AG09309 (cell line): ENCODE results near the gene THSD4.

Experiments used
- DNase-seq: peaks from one replicate; pipeline ENCODE4 v3.0.0-alpha.2; 2010; ENCODE audit warnings: low read depth
- H3K4me3 ChIP-seq: 2 replicates; pipeline ENCODE4 v1.5.1; 2011; ENCODE audit warnings: mild to moderate bottlenecking, low read depth, low read length, moderate library complexity; ENCODE audit not compliant: control insufficient read depth
- CTCF ChIP-seq: IDR thresholded peaks from 2 replicates; pipeline ENCODE4 v1.5.1; 2011; ENCODE audit warnings: mild to moderate bottlenecking, low read depth, low read length, inconsistent platforms; ENCODE audit not compliant: insufficient read depth, control insufficient read depth; ENCODE audit errors: missing control alignments

The THSD4 gene

GRCh38 chr15:71565631-71566160 lies 450.4 kb downstream of the THSD4 start:
- no peak overlapping the region for H3K4me3 ChIP-seq
- no peak for DNase-seq
- no peak for TF ChIP-seq CTCF

GRCh38 chr15:71566226-71566625 lies 451.0 kb downstream of the THSD4 start:
- no peak for DNase-seq
- no peak for TF ChIP-seq CTCF
- no peak overlapping the region for H3K4me3 ChIP-seq

DNA sequence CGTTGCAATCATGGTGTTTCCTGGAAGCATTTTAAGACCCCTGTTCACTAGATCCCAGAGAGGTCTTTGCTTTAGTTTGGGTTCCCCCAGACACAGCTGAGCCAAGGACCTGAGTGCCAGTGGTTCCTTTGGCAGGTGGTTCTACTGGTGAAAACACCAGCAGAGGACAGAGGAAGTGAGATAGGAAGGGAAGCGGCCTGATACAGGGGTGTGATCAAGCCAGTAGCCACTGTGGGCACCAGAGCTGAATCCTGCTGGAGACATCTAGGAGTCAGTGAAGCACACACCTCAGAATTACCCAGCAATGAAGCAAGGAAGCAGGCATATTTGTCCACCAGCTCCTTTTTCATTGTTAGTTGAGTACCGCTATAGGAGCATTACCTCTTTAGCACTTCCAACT lies 451.9 kb downstream of the THSD4 start:
- TF ChIP-seq CTCF: no peak
- H3K4me3 ChIP-seq: no peak overlapping the region
- no peak for DNase-seq

GRCh38 chr15:71568227-71568626 lies 453.0 kb downstream of the THSD4 start:
- DNase-seq: no peak
- no peak for TF ChIP-seq CTCF

GRCh38 chr15:71570736-71571135 lies 455.5 kb downstream of the THSD4 start:
- no peak overlapping the region for H3K4me3 ChIP-seq
- DNase-seq: no peak
- TF ChIP-seq CTCF: no peak

More at GRCh38 chr15:71568227-71568626, 453.0 kb downstream of the THSD4 start:
- no peak overlapping the region for H3K4me3 ChIP-seq

DNA sequence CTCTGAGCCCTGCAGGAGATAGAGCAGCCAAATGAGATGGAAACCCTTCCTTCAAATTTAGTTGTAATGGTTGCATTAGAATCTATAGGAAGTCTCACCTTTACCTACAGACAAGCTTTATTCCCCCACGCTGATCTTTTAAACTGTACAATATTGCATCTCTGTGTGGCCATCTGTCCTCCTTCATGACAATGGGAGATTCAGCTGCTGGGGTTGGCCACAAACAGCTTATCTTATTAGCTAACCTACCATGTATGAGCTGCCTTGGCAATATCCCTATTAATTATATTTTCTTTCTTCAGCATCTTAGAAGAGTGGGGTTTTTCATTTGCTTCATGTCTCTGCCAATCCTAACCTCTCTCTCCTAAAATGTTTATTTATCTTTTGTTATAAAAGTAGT lies 456.4 kb downstream of the THSD4 start:
- no peak overlapping the region for H3K4me3 ChIP-seq
- TF ChIP-seq CTCF: no peak
- no peak for DNase-seq
